ENCODE data around the gene TES. TPM values are rescaled to one million over a fixed set of nuclear protein-coding genes. Genes with fewer than 3 reads are reported as not detected.

TES gene
- total RNA-seq, 2 donors from 2014 or later, result 46.6 to 96.6 TPM

GRCh38 chr7:116213361-116214130, 3.2 kb downstream of the TES start:
- Histone ChIP-seq H3K4me1 (replicated peaks) (no peaks in the 10 kb centered on the region), H3K9me3 (no peaks in the 10 kb centered on the region), H3K27me3 (replicated peaks; ENCODE audit: insufficient read depth) (no peaks in the 10 kb centered on the region), H3K36me3 (no peaks in the 10 kb centered on the region), H3K27ac (peak overlapping the region in 1 of 2 donors; percentile 18), H3K4me3 (no peak overlapping the region)
- intact Hi-C loops (cut with DNase I), result no loop called here
- DNase-seq (ENCODE audit: low spot score), result no peak
- WGBS, result 69% methylated on average over 4 of the region's 4 CpGs
- TF ChIP-seq POLR2AphosphoS5 (IDR thresholded peaks at IDR 0.05) (no peak), POLR2A (IDR thresholded peaks at IDR 0.05) (no peak), CTCF (IDR thresholded peaks at IDR 0.05) (no peak)

GRCh38 chr7:116214921-116215320, 4.6 kb downstream of the TES start:
- WGBS, result 92% methylated on average over 3 of the region's 3 CpGs
- intact Hi-C loops (cut with DNase I), result no loop called here
- no peak for TF ChIP-seq CTCF (IDR thresholded peaks at IDR 0.05)
- TF ChIP-seq POLR2A (IDR thresholded peaks at IDR 0.05), result no peak
- no peak for TF ChIP-seq POLR2AphosphoS5 (IDR thresholded peaks at IDR 0.05)
- H3K27ac ChIP-seq, result no peak overlapping the region
- H3K9me3 ChIP-seq, result no peaks in the 10 kb centered on the region
- DNase-seq (ENCODE audit: low spot score), result no peak
- H3K4me3 ChIP-seq, result no peak overlapping the region
- no peaks in the 10 kb centered on the region for H3K27me3 ChIP-seq (replicated peaks; ENCODE audit: insufficient read depth)
- no peaks in the 10 kb centered on the region for H3K36me3 ChIP-seq
- H3K4me1 ChIP-seq (replicated peaks), result no peaks in the 10 kb centered on the region

GRCh38 chr7:116215551-116215950, 5.2 kb downstream of the TES start:
- Histone ChIP-seq H3K4me1 (replicated peaks) (no peaks in the 10 kb centered on the region), H3K27me3 (replicated peaks; ENCODE audit: insufficient read depth) (no peaks in the 10 kb centered on the region), H3K4me3 (no peak overlapping the region), H3K9me3 (no peaks in the 10 kb centered on the region), H3K36me3 (no peaks in the 10 kb centered on the region), H3K27ac (no peak overlapping the region)
- DNase-seq (ENCODE audit: low spot score), result no peak
- 56% methylated on average over 2 of the region's 2 CpGs for WGBS
- intact Hi-C loops (cut with DNase I), result no loop called here
- TF ChIP-seq CTCF (IDR thresholded peaks at IDR 0.05) (no peak), POLR2AphosphoS5 (IDR thresholded peaks at IDR 0.05) (no peak), POLR2A (IDR thresholded peaks at IDR 0.05) (no peak)

- DNase-seq (ENCODE audit: low spot score), result no peak
- H3K36me3 ChIP-seq, result no peaks in the 10 kb centered on the region
- no peak for TF ChIP-seq POLR2AphosphoS5 (IDR thresholded peaks at IDR 0.05)
- no peak for TF ChIP-seq POLR2A (IDR thresholded peaks at IDR 0.05)
- TF ChIP-seq CTCF (IDR thresholded peaks at IDR 0.05), result no peak
- WGBS, result 73% methylated on average over 3 of the region's 3 CpGs
- H3K27ac ChIP-seq, result no peak overlapping the region
- H3K9me3 ChIP-seq, result no peaks in the 10 kb centered on the region
- no peaks in the 10 kb centered on the region for H3K27me3 ChIP-seq (replicated peaks; ENCODE audit: insufficient read depth)
- H3K4me3 ChIP-seq, result no peak overlapping the region
- H3K4me1 ChIP-seq (replicated peaks), result no peaks in the 10 kb centered on the region
- intact Hi-C loops (cut with DNase I), result no loop called here
Measured at GRCh38 chr7:116216956-116217571, 6.7 kb downstream of the TES start.
